Measurements from ENCODE around the gene ELOA.

DNA sequence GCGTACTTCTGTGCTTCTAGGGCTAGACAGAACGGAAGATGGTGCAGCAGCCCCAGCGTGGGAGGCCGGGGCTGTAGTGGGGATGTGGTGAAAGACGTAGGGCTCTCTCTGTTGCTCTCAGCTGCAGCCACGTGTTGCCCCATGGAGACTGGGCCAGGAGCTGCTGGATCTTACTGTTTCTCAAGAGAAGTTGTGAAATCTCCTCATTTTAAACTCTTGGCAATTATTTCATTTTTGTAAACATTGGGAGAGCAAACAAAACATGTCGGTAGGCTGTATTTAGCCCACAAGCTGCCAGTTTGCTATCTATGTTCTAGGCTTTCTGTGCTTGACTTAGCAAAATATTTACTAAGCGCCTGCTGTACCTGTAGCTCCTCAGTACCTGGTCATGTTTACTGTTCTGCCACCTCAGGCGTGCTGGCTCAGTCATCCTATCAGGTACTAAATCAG is 15.9 kb upstream of the ELOA start:
- TF ChIP-seq POLR2A (IDR thresholded peaks at IDR 0.05; ENCODE audit: low read length) (no peak), GATA1 (IDR thresholded peaks at IDR 0.05; ENCODE audit: low read depth, low read length) (no peak)
